HG03442 (cell line): Measurements from ENCODE around the gene GJB3.
"Not testable (repeated sequence)": the region's sequence is repeated elsewhere in the genome, so short reads cannot be mapped to it uniquely, and the experiment has no call there.

Experiments
- ATAC-seq: cut with Tn5 transposase; IDR thresholded peaks from one replicate; pipeline ENCODE4 v1.9.1; 2021; ENCODE audit warnings: mild to moderate bottlenecking, moderate library complexity; ENCODE audit not compliant: unreplicated experiment

Gene GJB3

DNA sequence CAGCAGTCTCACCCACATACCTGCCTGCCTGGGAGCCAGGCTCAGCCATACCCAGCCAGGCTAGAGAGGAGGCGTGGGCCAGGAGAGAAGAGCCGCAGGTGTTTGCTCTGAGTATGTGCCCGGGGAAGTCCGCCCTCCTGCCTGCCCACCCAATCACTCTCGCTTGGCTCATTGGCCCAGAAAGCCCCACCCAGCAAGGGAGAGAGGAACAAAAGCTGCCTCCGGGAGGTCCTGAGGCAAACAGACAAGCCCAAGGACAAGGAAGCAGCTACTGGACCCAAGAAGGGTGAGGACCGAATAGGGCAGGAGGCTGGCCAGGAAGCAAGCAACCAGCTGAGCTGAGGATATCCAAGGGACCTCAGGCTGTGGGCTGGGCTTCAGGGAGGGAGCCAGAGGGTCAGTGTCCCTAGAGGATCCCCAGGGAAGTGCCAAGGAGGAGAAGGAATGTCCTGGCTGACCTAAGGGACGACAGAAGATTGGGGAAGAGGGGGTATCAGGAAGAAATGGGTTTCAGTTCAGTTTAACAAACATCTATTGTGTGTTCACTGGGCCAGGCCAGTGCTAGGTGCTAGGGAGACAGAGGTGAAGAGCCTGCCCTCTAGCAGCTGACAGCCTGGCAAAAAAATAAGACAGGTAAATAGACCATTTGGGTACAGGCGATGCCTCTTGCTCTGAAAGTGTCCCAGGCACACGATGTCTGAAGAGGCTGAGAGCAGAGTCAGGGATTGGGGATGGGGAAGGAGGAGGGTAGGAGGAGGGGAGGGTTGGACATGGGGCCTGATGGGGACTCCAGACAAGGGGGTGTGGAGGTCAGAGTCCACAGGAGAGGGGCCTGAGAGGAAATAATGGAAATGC lies 21.3 kb upstream of the GJB3 start, which contains the start of gene GJB4:
Gene GJB4 (plus strand): TSS at position 238 of the 855 bp plus-strand sequence. CDS start 1,515 bp downstream, outside the sequence.
- no peak for ATAC-seq

DNA sequence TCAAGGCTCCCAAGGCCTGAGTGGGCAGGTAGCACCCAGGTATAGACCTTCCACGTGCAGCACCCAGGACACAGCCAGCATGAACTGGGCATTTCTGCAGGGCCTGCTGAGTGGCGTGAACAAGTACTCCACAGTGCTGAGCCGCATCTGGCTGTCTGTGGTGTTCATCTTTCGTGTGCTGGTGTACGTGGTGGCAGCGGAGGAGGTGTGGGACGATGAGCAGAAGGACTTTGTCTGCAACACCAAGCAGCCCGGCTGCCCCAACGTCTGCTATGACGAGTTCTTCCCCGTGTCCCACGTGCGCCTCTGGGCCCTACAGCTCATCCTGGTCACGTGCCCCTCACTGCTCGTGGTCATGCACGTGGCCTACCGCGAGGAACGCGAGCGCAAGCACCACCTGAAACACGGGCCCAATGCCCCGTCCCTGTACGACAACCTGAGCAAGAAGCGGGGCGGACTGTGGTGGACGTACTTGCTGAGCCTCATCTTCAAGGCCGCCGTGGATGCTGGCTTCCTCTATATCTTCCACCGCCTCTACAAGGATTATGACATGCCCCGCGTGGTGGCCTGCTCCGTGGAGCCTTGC lies 19.7 kb upstream of the GJB3 start:
- no peak for ATAC-seq

DNA sequence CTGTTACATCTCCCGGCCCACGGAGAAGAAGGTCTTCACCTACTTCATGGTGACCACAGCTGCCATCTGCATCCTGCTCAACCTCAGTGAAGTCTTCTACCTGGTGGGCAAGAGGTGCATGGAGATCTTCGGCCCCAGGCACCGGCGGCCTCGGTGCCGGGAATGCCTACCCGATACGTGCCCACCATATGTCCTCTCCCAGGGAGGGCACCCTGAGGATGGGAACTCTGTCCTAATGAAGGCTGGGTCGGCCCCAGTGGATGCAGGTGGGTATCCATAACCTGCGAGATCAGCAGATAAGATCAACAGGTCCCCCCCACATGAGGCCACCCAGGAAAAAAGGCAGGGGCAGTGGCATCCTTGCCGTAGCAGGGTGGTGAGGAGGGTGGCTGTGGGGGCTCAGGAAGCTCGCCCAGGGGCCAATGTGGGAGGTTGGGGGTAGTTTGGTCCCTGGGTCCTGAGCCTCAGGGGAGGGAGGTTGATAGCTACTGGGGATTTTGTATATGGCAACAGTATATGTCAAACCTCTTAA lies 19.2 kb upstream of the GJB3 start:
- ATAC-seq, result no peak

DNA sequence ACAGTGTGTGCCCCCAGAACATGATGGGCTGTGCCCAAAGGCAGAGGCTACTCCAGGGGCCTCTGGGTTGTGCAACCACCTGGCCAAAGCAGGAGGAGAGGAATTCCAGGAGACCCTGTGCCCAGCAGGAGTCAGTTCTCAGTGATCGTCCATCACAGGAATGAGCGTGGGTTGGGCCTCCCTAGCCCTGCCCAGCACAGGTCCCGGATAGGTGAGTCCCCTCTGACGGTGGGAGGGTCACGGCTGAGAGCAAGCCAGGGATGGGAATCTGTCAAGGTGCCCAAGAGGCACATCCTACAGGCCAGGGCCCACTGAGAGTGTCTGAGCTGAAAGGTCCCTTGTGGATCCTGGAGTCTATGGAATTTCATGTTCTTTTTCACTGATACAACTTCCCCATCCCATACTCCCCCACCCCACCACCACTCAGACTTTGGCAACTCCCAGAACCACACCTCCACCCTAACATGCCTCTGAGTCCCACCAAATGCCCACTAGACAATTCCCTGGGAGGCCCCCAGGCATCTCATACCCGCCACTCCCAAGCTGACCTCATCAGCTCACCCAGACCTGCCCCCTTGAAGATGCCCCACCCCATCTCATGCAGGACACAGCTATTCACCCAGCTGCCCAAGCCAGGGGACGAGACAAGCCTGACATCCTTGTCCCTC lies 18.4 kb upstream of the GJB3 start:
- no peak for ATAC-seq

- no peak for ATAC-seq
Measured at GRCh38 chr1:34763142-34763781, 17.8 kb upstream of the GJB3 start.

DNA sequence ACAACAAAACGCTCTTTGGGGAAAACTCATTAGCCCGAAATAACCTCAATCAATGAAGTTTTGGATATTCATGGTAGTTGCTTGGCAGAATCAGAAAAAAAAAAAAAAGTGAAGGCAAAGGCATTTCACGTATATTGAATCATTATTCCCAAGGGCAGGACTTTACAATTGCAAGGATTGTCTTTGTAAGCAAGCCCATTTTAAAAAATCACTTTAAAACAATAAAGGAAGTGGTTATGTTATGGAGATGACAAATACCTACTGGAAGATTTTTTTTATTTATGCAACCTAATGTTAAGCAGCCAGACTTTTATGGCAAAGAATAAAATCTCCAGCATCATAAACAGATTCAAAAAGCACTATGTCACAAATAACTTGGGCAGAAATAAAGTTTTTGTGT lies 12.2 kb upstream of the GJB3 start:
- ATAC-seq, result no peak

DNA sequence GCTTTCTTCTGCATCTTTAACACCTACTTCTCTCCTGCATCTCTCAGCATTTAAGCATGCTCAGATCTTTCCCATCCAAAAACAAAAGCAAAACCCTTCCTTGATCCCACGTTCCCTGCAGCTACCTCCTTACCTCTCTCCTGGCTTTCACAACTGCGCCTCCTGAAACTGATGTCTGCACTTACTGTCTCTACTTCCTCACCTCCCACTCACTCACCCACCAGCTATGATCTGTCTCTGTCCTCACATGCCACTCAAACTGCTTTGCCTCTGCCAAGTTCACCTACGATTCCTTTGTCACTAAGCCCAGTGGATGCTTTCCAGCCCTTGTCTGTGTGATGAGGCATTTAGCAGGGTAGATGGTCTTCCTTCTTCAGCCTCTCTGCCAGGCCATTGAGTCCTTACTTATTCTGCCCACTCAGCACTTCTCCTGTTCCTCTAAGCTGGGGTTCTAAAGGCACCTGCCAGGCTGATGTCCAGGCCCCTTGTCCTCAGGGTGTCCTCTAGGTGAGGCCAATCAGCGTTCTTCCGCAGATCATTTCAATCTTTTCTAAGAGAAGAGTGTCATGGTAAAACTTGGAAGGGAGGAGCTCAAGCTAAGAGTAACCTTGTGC lies 10.0 kb upstream of the GJB3 start:
- ATAC-seq, result no peak

- ATAC-seq, result no peak
Measured at GRCh38 chr1:34771573-34772371, 9.2 kb upstream of the GJB3 start.

DNA sequence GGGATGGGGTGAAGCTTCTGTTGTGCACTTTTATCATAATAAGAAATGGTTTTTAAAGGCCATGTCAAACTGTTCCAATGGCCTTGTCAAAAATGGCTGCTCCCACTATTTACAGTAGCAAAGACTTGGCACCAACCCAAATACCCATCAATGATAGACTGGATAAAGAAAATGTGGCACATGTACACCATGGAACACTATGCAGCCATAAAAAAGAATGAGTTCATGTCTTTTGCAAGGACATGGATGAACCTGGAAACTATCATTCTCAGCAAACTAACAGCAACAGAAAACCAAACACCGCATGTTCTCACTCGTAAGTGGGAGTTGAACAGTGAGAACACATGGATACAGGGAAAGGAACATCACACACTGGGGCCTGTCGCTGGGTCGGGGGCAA lies 7.9 kb upstream of the GJB3 start:
- not testable (repeated sequence) for ATAC-seq

GRCh38 chr1:34774957-34775356 lies 6.1 kb upstream of the GJB3 start:
- no peak for ATAC-seq

GRCh38 chr1:34776911-34777310 lies 4.1 kb upstream of the GJB3 start:
- ATAC-seq, result no peak

- ATAC-seq, result no peak
Measured at GRCh38 chr1:34777519-34778321, 3.3 kb upstream of the GJB3 start.

GRCh38 chr1:34778381-34778780 lies 2.6 kb upstream of the GJB3 start:
- ATAC-seq, result no peak

DNA sequence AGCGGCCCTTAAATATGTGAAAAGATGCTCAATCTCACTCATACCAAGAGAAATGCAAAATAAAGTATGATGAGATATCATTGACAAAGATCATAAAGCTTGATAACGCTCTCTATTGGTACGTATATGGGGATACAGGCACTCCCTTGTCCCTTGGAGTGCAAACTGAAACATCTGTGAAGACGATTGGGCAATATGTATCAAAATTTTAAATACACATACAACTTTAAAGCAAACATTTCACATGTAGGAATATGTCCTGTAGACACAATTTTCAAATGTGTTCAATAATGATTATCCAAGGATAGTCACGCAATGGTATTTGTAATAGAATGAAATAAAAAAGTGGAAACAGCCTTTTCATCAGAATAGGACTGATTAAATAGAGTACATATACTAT lies 2.0 kb upstream of the GJB3 start:
- no peak for ATAC-seq

- ATAC-seq, result no peak
Measured at GRCh38 chr1:34779526-34779925, 1.5 kb upstream of the GJB3 start.

- no peak for ATAC-seq
Measured at GRCh38 chr1:34779962-34780361, 1.1 kb upstream of the GJB3 start.

GRCh38 chr1:34780528-34780927 lies 486 bp upstream of the GJB3 start:
- no peak for ATAC-seq

- ATAC-seq, result no peak
Measured at GRCh38 chr1:34781844-34782391, 904 bp downstream of the GJB3 start.

GRCh38 chr1:34784751-34785221 lies 3.8 kb downstream of the GJB3 start:
- ATAC-seq, result no peak
